Inflammatory macrophage (primary cell): ENCODE results near the gene NR2C2.

Experiments
- DNase-seq, 2 donors: peaks; one replicate each; pipeline ENCODE4 v3.0.0-alpha.2; 2020 to 2022

Gene NR2C2

DNA sequence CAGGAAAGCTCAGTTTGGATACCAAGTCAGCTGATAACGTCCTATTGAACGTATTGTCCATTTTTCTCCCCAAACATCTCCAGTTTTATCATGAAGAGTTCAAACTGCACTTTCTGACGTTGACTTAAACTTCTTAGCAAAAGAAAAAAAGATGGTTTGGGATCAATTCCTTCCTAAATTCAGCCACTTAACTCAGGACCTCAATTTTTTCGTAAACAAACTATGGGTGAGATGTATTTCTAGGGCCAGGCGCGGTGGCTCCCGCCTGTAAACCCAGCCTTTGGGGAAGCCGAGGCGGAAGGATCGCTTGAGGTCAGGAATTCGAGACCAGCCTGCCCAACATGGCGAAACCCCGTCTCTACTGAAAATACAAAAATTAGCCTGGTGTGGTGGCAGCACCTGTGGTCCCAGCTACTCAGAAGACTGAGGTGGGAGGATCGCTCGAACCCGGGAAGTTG lies 118.2 kb downstream of the NR2C2 start:
- DNase-seq = no peak

DNA sequence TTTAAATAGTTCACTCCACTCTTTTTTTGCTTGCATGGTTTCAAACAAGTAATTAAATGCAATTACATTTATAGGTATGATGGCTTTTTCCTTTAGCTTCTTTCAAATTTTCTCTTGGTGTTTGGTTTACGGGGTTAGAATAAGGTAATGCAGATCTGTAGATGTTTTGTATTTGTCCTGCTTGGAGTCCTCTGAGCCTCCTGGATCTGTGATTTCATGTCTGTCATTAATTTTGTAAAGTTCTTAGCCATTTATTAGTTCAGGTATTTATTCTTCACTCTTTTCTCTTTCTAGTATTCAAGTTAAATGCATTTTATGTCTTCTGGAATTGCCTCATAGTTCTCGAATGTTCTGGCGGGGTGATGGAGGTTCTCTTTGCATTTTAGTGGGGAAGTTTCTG lies 119.1 kb downstream of the NR2C2 start:
- DNase-seq = no peak

DNA sequence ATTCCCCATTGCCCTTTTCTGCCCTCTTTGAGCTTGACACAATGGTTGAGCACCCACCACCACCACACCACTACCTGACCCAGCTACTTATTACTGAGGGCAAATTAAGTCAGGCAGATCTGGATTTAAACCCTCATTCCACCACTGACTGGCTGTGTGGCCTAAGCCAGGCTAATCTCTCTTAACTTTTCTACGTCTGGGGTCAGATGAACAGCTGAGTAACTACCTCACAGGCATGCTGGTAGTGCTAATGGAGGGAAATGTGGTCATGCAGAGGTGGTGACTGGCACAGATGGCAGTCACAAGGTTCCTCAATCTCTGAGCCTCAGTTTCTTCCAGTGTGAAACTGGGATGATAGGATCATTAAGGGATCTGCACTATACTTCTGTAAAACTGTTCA lies 122.1 kb downstream of the NR2C2 start:
- no peak for DNase-seq

DNA sequence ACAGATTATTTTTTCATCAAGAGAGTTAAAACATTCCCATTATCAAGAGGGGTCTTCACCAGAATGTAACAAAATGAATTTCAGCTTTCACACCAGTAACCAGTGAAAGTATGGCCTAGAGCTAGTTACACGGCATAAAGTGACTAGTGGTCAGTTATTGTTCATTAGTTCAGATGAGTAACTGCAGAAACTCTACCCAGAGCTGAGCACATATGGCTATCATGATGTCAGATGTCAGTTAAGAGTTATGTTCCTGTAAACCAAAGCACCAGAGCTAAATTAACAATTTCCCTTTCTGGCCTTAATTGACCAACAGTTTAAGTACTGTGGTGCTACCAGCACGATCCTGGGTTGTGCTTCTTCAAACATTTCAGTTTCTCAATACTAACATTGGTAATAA lies 124.3 kb downstream of the NR2C2 start:
- DNase-seq = no peak

DNA sequence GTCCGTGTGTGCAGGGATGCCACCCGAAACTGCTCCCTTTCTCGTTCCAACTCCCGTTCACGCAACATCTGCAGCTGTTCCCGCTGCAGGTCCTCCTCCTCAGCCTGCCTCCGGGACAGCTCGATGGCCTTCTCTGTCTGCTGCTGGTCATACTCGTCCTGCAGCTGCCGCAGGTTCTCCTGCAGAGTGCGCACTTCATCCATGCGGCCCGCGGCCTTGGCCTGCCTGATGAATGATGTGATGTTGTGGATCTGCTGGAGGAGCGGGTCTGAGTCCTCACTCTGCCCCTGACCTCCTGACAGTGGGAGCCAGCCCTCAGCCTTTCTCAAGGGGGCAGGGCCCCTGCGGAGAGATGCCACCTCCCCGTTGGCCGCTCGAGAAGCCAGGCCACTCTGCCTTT lies 127.1 kb downstream of the NR2C2 start:
- DNase-seq = no peak

DNA sequence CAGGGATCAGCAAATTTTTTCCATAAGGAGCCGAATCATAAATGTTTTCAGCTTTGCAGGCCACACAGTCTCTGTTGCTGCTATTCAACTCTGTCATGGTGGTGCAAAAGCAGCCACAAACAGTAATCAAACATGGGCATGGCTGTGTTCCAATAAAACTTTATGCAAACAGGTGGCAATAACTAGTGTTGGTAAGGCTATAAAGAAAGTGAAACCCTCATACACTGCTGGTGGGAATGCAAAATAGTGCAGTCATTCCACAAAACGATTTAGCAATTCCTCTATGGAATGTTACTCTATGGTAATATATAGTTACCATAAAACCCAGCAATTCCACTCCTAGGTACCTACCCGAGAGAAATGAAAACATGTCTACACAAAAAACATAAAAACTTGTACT lies 131.7 kb downstream of the NR2C2 start:
- no peak for DNase-seq

DNA sequence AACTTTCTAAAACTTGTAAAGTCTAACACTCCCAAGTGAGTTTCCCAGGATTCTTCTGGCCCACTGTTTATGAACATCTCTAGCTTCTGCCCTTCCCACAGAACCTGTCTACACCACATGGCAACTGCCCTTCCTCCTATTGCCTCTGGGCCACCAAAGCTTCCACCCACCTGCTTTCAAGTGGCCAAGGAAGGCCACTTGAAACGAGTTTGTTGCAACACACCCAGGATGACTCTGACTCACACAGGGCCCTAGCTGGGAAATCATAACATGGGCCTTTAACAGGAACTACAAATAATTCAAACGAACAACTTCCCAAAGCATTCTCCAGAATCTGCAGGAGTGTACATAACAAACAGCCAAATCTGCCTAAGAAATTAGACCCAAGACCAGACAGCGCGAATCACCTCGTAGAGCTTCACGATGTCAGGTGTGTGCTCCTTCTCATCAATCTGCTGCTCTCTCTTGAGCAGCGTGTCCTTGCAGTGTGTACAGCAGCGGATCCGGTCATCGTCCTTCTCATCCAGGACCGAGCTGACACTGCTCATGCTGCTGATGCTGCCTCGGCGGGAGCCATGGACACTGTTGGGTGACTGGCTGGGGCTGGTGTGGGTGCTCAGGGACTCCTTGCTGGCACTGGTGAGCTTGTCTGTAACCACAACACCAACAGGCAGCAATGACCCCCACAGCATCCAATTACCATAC lies 134.7 kb downstream of the NR2C2 start:
- DNase-seq = peak; percentile 91 to 97

DNA sequence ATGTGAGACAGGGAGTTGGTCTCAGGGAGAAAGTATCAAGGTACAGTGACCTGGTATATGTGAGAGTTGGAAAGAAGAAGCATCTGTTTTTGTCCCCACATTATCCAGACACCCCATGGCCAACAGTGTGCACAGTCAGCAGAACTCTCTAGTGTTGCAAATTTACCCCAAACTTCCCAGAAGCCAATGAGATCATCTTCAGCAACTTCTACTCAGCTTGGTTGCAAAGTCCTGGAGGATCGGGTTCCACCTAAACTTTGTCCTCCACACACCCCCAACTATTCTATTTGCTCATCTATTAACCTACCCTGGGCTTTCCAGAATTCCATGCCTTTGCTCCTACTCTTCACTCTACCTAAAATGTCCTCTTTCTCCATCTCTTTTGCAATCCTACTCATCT lies 135.9 kb downstream of the NR2C2 start:
- DNase-seq = peak in 1 of 2 donors; percentile 22

DNA sequence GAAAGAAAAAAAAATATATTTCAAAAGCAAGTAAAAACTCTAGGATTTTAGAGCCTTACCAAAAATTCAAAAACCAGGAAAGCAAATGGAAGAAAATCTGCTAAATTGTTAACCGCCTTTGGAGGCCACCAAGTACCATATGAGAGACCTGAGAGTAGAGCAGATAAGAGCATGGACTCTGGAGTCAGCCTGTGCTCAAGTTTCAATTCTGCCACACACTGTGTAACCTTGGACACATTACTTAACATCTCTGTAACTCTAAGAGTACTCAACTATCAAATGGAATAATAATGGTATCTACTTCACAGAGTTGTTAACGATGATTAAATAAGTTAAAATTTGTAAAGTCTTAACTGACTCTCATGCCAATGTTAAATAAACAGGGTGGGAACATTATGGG lies 138.9 kb downstream of the NR2C2 start:
- DNase-seq = no peak

DNA sequence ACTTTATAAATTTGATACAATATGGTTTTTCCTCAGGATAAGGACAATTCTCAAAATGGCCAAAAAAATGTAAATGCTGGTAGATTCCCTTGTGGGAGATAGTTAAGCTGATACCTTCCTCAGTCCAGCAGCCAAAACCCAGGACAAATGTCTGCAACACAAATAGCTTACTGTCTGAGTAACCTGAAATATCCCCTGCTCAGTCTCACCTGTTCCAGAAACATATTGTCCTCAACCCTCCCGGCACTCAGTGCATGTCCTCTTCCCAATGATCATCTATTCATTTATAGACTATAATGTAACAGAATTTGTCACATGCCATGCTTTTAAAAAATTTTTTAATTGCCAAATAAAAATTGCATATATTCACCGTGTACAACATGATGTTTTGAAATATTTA lies 139.3 kb downstream of the NR2C2 start:
- no peak for DNase-seq

DNA sequence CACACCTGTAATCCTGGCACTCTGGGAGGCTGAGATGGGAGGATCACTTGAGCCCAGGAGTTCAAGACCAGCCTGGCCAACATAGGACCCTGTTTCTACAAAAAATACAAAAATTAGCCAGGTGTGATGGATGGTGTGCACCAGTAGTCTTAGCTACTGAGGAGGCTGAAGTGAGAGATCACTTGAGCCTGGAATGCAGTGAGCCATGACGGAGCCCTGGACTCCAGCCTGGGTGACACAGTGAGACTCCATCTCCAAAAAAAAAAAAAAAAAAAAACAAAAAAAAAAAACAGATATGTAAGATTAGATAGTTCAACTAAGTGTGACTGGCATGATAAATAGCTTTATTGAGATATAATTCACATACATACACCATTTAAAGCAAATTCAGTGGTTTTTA lies 141.8 kb downstream of the NR2C2 start:
- DNase-seq = no peak

DNA sequence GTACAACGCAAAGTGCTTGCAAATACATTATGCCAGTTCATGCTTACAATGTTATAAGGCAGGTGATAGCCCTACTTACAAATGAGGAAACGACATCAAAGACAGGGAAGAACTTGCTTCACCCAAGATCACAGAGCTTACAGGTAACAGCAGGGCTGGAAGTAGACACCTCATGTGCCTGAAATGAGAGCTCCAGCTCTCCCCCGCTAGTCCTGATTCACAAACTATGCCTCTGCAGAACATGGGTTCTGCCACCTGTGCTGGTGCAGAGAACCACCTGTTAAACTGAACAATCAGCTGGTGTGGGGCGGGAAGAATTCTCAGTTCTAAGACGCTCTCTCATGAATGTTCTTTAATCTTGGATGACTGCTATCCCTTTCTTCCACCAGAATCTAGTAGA lies 144.2 kb downstream of the NR2C2 start:
- DNase-seq = no peak

DNA sequence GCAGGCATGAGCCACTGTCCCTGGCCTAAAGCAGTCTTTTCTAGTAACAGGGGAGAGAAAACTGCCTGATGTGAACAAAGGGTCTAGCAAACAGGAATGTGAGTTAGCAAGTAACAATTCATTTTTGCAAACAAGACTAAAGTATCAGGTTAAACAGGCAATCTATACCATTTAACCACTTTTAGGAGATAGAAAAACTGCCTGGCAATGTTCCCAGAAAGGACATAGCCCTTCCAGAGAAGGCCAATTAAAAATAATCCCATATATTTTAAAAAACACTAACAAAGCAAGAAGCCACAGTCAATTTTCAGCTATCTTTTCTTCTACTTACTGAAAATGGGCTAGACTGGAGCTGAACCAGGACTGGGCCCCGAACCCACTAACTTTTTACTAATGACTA lies 145.3 kb downstream of the NR2C2 start:
- DNase-seq = no peak

DNA sequence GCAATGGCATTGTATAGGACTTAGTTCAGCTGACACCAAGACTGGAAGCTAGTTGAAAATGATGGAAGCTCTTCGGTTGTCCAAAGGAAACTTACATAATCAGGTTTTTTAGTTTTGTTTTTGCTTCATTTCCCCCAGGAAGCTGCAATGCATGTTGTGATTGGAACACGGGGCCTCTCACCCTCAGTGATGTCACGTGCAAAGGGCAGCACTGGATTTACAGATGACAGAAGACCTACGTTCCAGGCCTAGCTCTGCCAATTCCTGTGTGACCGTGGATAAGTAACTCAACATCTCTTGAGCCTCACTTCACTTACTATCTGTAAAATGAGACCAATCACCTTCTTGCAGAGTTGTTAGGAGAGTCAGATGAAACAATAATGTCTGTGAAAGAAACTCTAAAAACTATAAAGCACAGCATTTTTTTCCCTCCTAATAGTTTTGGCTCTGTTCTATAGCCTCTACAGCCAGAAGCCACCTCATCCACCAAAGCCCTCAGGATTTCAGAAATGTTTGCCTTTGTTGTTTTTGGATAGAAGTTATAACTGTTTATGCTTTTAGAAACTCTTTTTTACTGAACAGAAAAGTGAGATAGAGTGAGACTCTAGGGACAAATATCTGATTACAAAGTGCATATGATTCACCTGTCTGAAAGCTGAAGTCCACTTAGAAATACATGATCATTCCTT lies 146.9 kb downstream of the NR2C2 start:
- DNase-seq = no peak

DNA sequence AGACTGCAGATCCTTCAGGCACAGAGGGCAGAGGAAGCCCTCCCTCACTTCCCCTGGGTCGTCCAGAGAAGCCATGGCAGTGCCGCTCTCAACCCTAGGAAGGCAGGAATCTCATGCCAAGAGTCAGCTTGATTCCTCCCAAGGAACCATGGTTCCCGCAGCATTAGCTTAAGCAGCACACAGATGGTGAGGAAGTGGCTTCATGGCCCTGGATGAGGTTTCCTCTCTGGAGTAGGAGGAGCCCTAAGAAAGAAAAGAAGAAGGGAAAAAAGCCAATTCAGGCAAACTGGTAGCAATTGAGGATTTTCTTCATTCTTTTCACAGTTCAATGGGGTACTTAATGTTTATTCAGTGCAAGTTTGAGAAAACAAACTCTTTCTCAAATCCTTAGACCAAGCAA lies 148.7 kb downstream of the NR2C2 start:
- peak in 1 of 2 donors; percentile 25 for DNase-seq

DNA sequence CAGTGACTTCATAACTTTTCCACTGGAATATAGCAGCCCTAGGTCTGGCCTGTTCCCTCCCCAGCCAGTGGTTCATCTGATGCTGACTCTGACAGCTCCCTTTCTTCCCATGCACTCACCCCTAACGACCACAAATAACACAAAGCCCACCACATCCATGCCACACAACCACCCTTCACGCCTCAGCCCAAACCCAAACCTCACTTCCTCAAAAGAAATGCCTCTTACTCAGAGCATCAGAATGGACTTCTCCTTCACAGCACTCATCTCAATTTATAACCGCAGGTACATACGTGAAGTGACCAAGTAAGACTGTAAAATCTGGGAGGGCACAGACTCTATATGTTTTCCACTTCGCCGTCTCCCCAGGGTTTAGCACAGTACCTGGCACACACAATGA lies 150.5 kb downstream of the NR2C2 start:
- peak; percentile 47 to 57 for DNase-seq
